HCT116 (cell line): Measurements from ENCODE around the gene CYP2S1. TPM values are rescaled to one million over a fixed set of nuclear protein-coding genes. Genes with fewer than 3 reads are reported as not detected.
"Not testable (repeated sequence)": the region's sequence is repeated elsewhere in the genome, so short reads cannot be mapped to it uniquely, and the experiment has no call there.

Source experiments
- ATAC-seq: fragments of 200-7000 bp; cut with Tn5 transposase; 2 replicates; pipeline ENCODE4 v1.9.1; 2020; ENCODE audit warnings: mild to moderate bottlenecking, moderate library complexity
- BruUV-seq: library from RNA; stranded (reverse); fragments of 400-500 nt; replicated peaks from 2 replicates; lab custom pipeline; 2021; lab: Mats Ljungman, UMichigan
- CTCF ChIA-PET: fragments of 300-600 bp; sonication (Branson Sonifier 250); formaldehyde crosslinking; loops from one replicate; lab custom pipeline; 2021; ENCODE audit warnings: antibody characterized with exemption; lab: Charles Lee
- POLR2A ChIA-PET: fragments of 300-600, 350-600 bp; sonication (Branson Sonifier 250); formaldehyde crosslinking; loops from one replicate; lab custom pipeline; 2021; ENCODE audit warnings: antibody characterized with exemption; lab: Charles Lee
- RAD21 ChIA-PET, 2 experiments: fragments of 300-600 bp; sonication (Branson Sonifier 250); formaldehyde crosslinking; loops; one replicate each; lab custom pipeline; 2023; ENCODE audit warnings: low total read pairs in 2 of 2; ENCODE audit not compliant: uncharacterized antibody in 2 of 2, unreplicated experiment in 2 of 2, low non-redundant PET in 1 of 2; lab: Charles Lee
- DNase-seq: peaks from one replicate; pipeline ENCODE4 v3.0.0-alpha.2; 2010; ENCODE audit warnings: low read depth, low spot score
- H2AFZ ChIP-seq: fragments of 200-600 bp; shearing (Covaris generic), sonication (generic); 2 replicates; pipeline ENCODE4 v1.6.1; 2017; ENCODE audit warnings: low read depth, mixed run types, mixed read lengths, antibody characterized with exemption, low read length; ENCODE audit not compliant: poor library complexity, severe bottlenecking
- H3K27ac ChIP-seq: 2 replicates; pipeline ENCODE4 v1.5.1; 2012; ENCODE audit warnings: low read depth, low read length
- H3K27me3 ChIP-seq: fragments of 200-600 bp; sonication (generic); 2 replicates; pipeline ENCODE4 v1.6.1; 2016; ENCODE audit warnings: mixed run types, low read length, mixed read lengths; ENCODE audit not compliant: insufficient read depth
- H3K36me3 ChIP-seq, 2 experiments: fragments of 200-500 bp in 1 of 2; fragments of 200-600 bp in 1 of 2; sonication (Bioruptor generic) in 1 of 2; sonication (generic) in 1 of 2; 2 replicates each; pipeline versions ENCODE4 v1.5.1 to v1.6.1; 2014 to 2016; ENCODE audit warnings: low read length in 2 of 2, inconsistent platforms in 1 of 2, mixed read lengths in 1 of 2, mixed run types in 1 of 2; ENCODE audit not compliant: insufficient read depth in 2 of 2, control insufficient read depth in 1 of 2
- H3K4me1 ChIP-seq, 2 experiments: fragments of 200-600 bp in 1 of 2; sonication (generic) in 1 of 2; 2 replicates each; pipeline versions ENCODE4 v1.5.1 to v1.6.1; 2012 to 2017; ENCODE audit warnings: low read length in 2 of 2, inconsistent platforms in 1 of 2, mild to moderate bottlenecking in 1 of 2, mixed read lengths in 1 of 2, mixed run types in 1 of 2, moderate library complexity in 1 of 2; ENCODE audit not compliant: insufficient read depth in 2 of 2, control insufficient read depth in 1 of 2
- H3K4me2 ChIP-seq: fragments of 200-600 bp; sonication (generic); 2 replicates; pipeline ENCODE4 v1.6.1; 2017; ENCODE audit warnings: mixed run types, low read length, mixed read lengths
- H3K4me3 ChIP-seq, 2 experiments: fragments of 200-600 bp in 1 of 2; sonication (generic) in 1 of 2; replicated peaks in 1 of 2; 2 replicates each; pipeline ENCODE4 v1.5.1; 2011 to 2016; ENCODE audit warnings: low read length in 2 of 2, control low read depth in 1 of 2, low read depth in 1 of 2, mild to moderate bottlenecking in 1 of 2, mixed read lengths in 1 of 2, mixed run types in 1 of 2
- H3K79me2 ChIP-seq: fragments of 200-600 bp; sonication (generic); 2 replicates; pipeline ENCODE4 v1.6.1; 2017; ENCODE audit warnings: mild to moderate bottlenecking, mixed run types, low read length, moderate library complexity, mixed read lengths; ENCODE audit not compliant: insufficient read depth
- H3K9ac ChIP-seq: fragments of 200-600 bp; sonication (generic); 2 replicates; pipeline ENCODE4 v1.6.1; 2016; ENCODE audit warnings: low read length, mixed read lengths
- H3K9me2 ChIP-seq: fragments of 200-600 bp; sonication (generic), shearing (Covaris generic); 2 replicates; pipeline ENCODE4 v1.6.1; 2017; ENCODE audit warnings: mixed run types, mild to moderate bottlenecking, moderate library complexity; ENCODE audit not compliant: insufficient read depth
- H3K9me3 ChIP-seq, 2 experiments: fragments of 200-500 bp in 1 of 2; fragments of 200-600 bp in 1 of 2; sonication (Bioruptor generic) in 1 of 2; sonication (generic) in 1 of 2; 2 replicates each; pipeline ENCODE4 v1.6.1; 2014 to 2017; ENCODE audit warnings: low read length in 2 of 2, mixed read lengths in 2 of 2, inconsistent platforms in 1 of 2, low read depth in 1 of 2, mild to moderate bottlenecking in 1 of 2, mixed run types in 1 of 2, moderate library complexity in 1 of 2; ENCODE audit not compliant: control insufficient read depth in 1 of 2, insufficient read depth in 1 of 2
- H4K20me1 ChIP-seq: fragments of 200-600 bp; sonication (generic), shearing (Covaris generic); 2 replicates; pipeline ENCODE4 v1.6.1; 2017; ENCODE audit warnings: mixed run types, mild to moderate bottlenecking, moderate library complexity; ENCODE audit not compliant: insufficient read depth
- EZH2 ChIP-seq: fragments of 200-600 bp; sonication (generic); IDR thresholded peaks from 2 replicates; pipeline ENCODE4 v1.6.1; 2017; ENCODE audit warnings: antibody characterized with exemption, mixed run types
- RAD21 ChIP-seq: IDR thresholded peaks from 2 replicates; pipeline ENCODE4 v1.6.1; 2012; ENCODE audit warnings: low read depth, mild to moderate bottlenecking
- SIN3A ChIP-seq: IDR thresholded peaks from 2 replicates; pipeline ENCODE4 v1.6.1; 2012; ENCODE audit warnings: low read depth
- SRF ChIP-seq: IDR thresholded peaks from 2 replicates; pipeline ENCODE4 v1.6.1; 2012; ENCODE audit warnings: low read depth
- intact Hi-C: fragments of 100-400 bp; cut with micrococcal nuclease; formaldehyde crosslinking; loops from 2 replicates; pipeline ENCODE4 v1.10.0; 2022
- total RNA-seq: library from RNA; stranded (reverse); gene quantifications from one replicate; pipeline ENCODE4 v1.2.1, GENCODE V29; 2021; ENCODE audit not compliant: unreplicated experiment
- TF ChIP-seq, protein P1 (sequence below): IDR thresholded peaks from 2 replicates; pipeline ENCODE4 v1.6.1; 2011; ENCODE audit warnings: mild to moderate bottlenecking, low read length, moderate library complexity; ENCODE audit not compliant: insufficient replicate concordance; ENCODE audit errors: extremely low read depth

Gene CYP2S1
- total RNA-seq, 1 experiment from 2014 or later, result 17.6 TPM

DNA sequence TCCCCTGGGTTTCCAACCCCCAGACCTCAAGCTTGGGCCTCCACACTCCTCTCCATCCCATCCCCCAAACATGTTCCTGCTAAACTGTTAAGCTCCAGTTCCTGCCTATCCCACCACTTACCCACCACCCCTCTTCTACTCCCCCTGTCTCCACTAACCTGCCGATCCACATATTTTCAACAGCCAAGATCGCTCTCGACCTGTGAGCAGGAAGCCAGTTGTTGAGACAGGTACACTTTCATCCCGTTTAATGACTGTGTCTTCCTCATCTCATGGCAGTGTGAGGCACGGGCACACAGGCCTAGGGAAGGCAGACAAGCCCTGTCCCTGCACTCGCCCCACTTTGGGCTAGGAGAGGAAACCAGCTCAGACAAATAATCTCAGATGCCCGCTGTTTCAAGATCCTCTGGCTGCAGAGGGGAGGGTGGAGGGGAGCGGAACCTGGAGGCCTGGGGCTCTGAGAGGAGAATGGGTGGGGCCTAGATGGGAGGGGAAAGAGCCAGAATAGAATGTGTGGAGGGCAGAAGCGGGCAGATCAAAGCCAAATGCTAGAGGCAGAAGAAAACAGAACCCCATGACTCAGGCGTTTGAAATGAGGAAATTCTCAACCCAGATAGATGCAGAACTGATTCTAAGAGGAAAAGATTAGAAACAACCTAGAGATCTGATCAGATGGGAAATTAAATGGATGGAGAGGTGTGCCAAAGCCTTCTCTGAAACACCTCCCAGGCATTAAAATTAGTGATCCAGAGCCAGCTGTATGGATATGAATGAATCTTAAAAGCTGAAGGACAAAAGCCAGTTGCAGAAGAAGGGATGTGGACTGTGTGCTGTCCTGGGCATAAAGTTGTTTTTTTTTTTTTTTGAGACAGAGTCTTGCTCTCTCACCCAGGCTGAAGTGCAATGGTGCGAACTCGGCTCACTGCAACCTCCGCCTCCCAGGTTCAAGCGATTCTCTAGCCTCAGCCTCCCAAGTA lies 16.9 kb upstream of the CYP2S1 start (continued):
- TF ChIP-seq, protein P1, sequence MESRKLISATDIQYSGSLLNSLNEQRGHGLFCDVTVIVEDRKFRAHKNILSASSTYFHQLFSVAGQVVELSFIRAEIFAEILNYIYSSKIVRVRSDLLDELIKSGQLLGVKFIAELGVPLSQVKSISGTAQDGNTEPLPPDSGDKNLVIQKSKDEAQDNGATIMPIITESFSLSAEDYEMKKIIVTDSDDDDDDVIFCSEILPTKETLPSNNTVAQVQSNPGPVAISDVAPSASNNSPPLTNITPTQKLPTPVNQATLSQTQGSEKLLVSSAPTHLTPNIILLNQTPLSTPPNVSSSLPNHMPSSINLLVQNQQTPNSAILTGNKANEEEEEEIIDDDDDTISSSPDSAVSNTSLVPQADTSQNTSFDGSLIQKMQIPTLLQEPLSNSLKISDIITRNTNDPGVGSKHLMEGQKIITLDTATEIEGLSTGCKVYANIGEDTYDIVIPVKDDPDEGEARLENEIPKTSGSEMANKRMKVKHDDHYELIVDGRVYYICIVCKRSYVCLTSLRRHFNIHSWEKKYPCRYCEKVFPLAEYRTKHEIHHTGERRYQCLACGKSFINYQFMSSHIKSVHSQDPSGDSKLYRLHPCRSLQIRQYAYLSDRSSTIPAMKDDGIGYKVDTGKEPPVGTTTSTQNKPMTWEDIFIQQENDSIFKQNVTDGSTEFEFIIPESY, result peak; percentile 43
- peak; percentile 24; the same call in 1 of the 2 replicates for TF ChIP-seq RAD21
- TF ChIP-seq SIN3A, result peak; percentile 63; the same call in 1 of the 2 replicates
- no peak for TF ChIP-seq EZH2
- TF ChIP-seq SRF, result no peak

GRCh38 chr19:41180173-41180572 lies 12.8 kb upstream of the CYP2S1 start:
- H3K9me3 ChIP-seq, H2AFZ ChIP-seq, H3K9me2 ChIP-seq, POLR2A ChIA-PET, RAD21 ChIA-PET, H3K4me3 ChIP-seq, H3K79me2 ChIP-seq, H3K27ac ChIP-seq, CTCF ChIA-PET, H3K36me3 ChIP-seq, DNase-seq, H3K27me3 ChIP-seq, BruUV-seq, H4K20me1 ChIP-seq, intact Hi-C loops, H3K9ac ChIP-seq, ATAC-seq, H3K4me2 ChIP-seq: not testable (repeated sequence)
- peaks cover 14 to 27% of the 10 kb centered on the region in 2 experiments for H3K4me1 ChIP-seq
